A549 (cell line): Measurements from ENCODE around the gene ADAMTS2.

Experiments used
- BHLHE40 ChIP-seq: IDR thresholded peaks from 2 replicates; pipeline ENCODE4 v1.6.1; 2012; ENCODE audit warnings: low read depth, low read length, inconsistent platforms
- JUNB ChIP-seq: fragments of >200 bp; sonication (Bioruptor Twin); formaldehyde crosslinking; IDR thresholded peaks from 2 replicates; pipeline ENCODE4 v1.6.1; 2016
- POLR2A ChIP-seq: IDR thresholded peaks from 2 replicates; pipeline ENCODE4 v1.6.1; 2012; ENCODE audit warnings: mild to moderate bottlenecking, low read length
- ZNF302 ChIP-seq: fragments of 250-450 bp; sonication (Bioruptor Pico); IDR thresholded peaks from 2 replicates; pipeline ENCODE4 v1.9.0; 2021; ENCODE audit warnings: inconsistent platforms, mild to moderate bottlenecking, moderate library complexity

GRCh38 chr5:179258001-179258921, 87.0 kb downstream of the ADAMTS2 start:
- TF ChIP-seq ZNF302 (CRISPR knock-in tag) (no peak), BHLHE40 (no peak), POLR2A (no peak), JUNB (no peak)
